HepG2 (cell line): Measurements from ENCODE around the gene CHST12. TPM values are rescaled to one million over a fixed set of nuclear protein-coding genes. Genes with fewer than 3 reads are reported as not detected.

Source experiments
- ATM ChIP-seq: fragments of 450-650 bp; IDR thresholded peaks from 2 replicates; pipeline ENCODE4 v1.7.1; 2017; ENCODE audit warnings: mild to moderate bottlenecking, borderline replicate concordance
- ETV6 ChIP-seq: sonication (generic); formaldehyde crosslinking; conservative IDR thresholded peaks from 2 replicates; pipeline ENCODE4 v1.4.0; 2020; ENCODE audit warnings: missing genetic modification reagents
- FOXC1 ChIP-seq: sonication (generic); formaldehyde crosslinking; IDR thresholded peaks from 2 replicates; pipeline ENCODE4 v1.8.0; 2022; ENCODE audit warnings: mild to moderate bottlenecking, missing genetic modification reagents, borderline replicate concordance
- GABPA ChIP-seq, 2 experiments: IDR thresholded peaks; 2 replicates each; pipeline ENCODE4 v1.6.1; 2011 to 2016; ENCODE audit warnings: low read depth in 2 of 2, low read length in 1 of 2, missing biosample characterization in 1 of 2, missing genetic modification characterization in 1 of 2
- NFKBIZ ChIP-seq: IDR thresholded peaks from 2 replicates; pipeline ENCODE4 v1.6.1; 2018; ENCODE audit warnings: missing genetic modification reagents, missing compliant biosample characterization
- PAF1 ChIP-seq: IDR thresholded peaks from 2 replicates; pipeline ENCODE4 v1.6.1; 2016; ENCODE audit warnings: missing genetic modification reagents, missing compliant biosample characterization
- RCOR2 ChIP-seq: IDR thresholded peaks from 2 replicates; pipeline ENCODE4 v1.6.1; 2016; ENCODE audit warnings: missing biosample characterization, missing genetic modification reagents
- RELA ChIP-seq: sonication (generic); formaldehyde crosslinking; IDR thresholded peaks from 2 replicates; pipeline ENCODE4 v1.4.0; 2020; ENCODE audit warnings: missing genetic modification reagents
- RNF219 ChIP-seq: sonication (generic); formaldehyde crosslinking; IDR thresholded peaks from 2 replicates; pipeline ENCODE4 v1.5.0; 2020; ENCODE audit warnings: mild to moderate bottlenecking, missing genetic modification reagents
- SAP130 ChIP-seq: IDR thresholded peaks from 2 replicates; pipeline ENCODE4 v1.6.1; 2016; ENCODE audit warnings: low read depth
- SOX13 ChIP-seq, 3 experiments: fragments of 450-650 bp in 1 of 3; sonication (generic) in 1 of 3; formaldehyde crosslinking in 1 of 3; IDR thresholded peaks in 2 of 3; conservative IDR thresholded peaks in 1 of 3; 2 replicates each; pipeline versions ENCODE4 v1.5.0 to v1.6.1; 2016 to 2020; ENCODE audit warnings: antibody characterized with exemption in 1 of 3, mild to moderate bottlenecking in 1 of 3, missing compliant biosample characterization in 1 of 3, missing genetic modification reagents in 1 of 3, moderate library complexity in 1 of 3
- SOX6 ChIP-seq, 2 experiments: fragments of 450-650 bp in 1 of 2; sonication (generic) in 1 of 2; formaldehyde crosslinking in 1 of 2; IDR thresholded peaks; 2 replicates each; pipeline versions ENCODE4 v1.4.0 to v1.6.1; 2017 to 2020; ENCODE audit warnings: antibody characterized with exemption in 1 of 2, mild to moderate bottlenecking in 1 of 2, missing genetic modification reagents in 1 of 2
- ZFY ChIP-seq: sonication (generic); formaldehyde crosslinking; IDR thresholded peaks from 2 replicates; pipeline ENCODE4 v1.4.0; 2020; ENCODE audit warnings: missing genetic modification reagents
- ZNF101 ChIP-seq: sonication (generic); formaldehyde crosslinking; IDR thresholded peaks from 2 replicates; pipeline ENCODE4 v1.4.0; 2020; ENCODE audit warnings: mild to moderate bottlenecking, low read depth, missing genetic modification reagents, borderline replicate concordance
- ZNF281 ChIP-seq: sonication (generic); formaldehyde crosslinking; IDR thresholded peaks from 2 replicates; pipeline ENCODE4 v1.4.0; 2020; ENCODE audit warnings: missing genetic modification reagents, borderline replicate concordance
- ZNF317 ChIP-seq: sonication (generic); formaldehyde crosslinking; IDR thresholded peaks from 2 replicates; pipeline ENCODE4 v1.5.0; 2020; ENCODE audit warnings: mild to moderate bottlenecking, missing genetic modification reagents
- ZNF687 ChIP-seq: sonication (generic); formaldehyde crosslinking; IDR thresholded peaks from 2 replicates; pipeline ENCODE4 v1.5.1; 2020; ENCODE audit warnings: mild to moderate bottlenecking, missing genetic modification reagents, moderate library complexity
- ZNF703 ChIP-seq: sonication (generic); formaldehyde crosslinking; IDR thresholded peaks from 2 replicates; pipeline ENCODE4 v1.5.1; 2020; ENCODE audit warnings: missing genetic modification reagents, mild to moderate bottlenecking, moderate library complexity, borderline replicate concordance
- ZNF777 ChIP-seq: sonication (generic); formaldehyde crosslinking; IDR thresholded peaks from 2 replicates; pipeline ENCODE4 v1.4.0; 2020; ENCODE audit warnings: missing genetic modification reagents
- ZSCAN30 ChIP-seq: sonication (generic); formaldehyde crosslinking; IDR thresholded peaks from 2 replicates; pipeline ENCODE4 v1.5.0; 2020; ENCODE audit warnings: mild to moderate bottlenecking, missing genetic modification reagents
- polyA plus RNA-seq, 8 experiments: library from polyadenylated mRNA; depleted of rRNA in 3 of 8; stranded (reverse) in 7 of 8; unstranded in 1 of 8; fragments of >200 nt; fragmentation: Illumina TruSeq in 4 of 8; extraction: Trizol in 4 of 8; gene quantifications; 2 replicates each; pipeline versions ENCODE4 v1.2.1 to v1.2.3, GENCODE V29; 2011 to 2016; ENCODE audit warnings: low read depth in 4 of 8, missing spikeins in 1 of 8, mixed read lengths in 1 of 8; ENCODE audit not compliant: insufficient read depth in 1 of 8
- total RNA-seq, 5 experiments: library from RNA; depleted of rRNA; stranded (reverse); fragments of >200 nt; fragmentation: Illumina TruSeq; extraction: Trizol; gene quantifications; 2 replicates each; pipeline ENCODE4 v1.2.3, GENCODE V29; 2016; ENCODE audit warnings: low read depth in 1 of 5

Gene CHST12
- total and polyA plus RNA-seq, 2 of the 13 experiments (the other 11 are each of a cell fraction or from before 2014, with no cell fraction given), result 6.4 to 15.8 TPM

- TF ChIP-seq RNF219 (no peak), SAP130 (CRISPR knock-in tag) (peak; percentile 34; the same call in 1 of the 2 replicates), SOX6 (IDR thresholded peaks at IDR 0.05) (no peak), SOX6 (CRISPR knock-in tag; IDR thresholded peaks at IDR 0.05) (peak; percentile 44; the same call in 1 of the 2 replicates), PAF1 (CRISPR knock-in tag) (no peak), RCOR2 (CRISPR knock-in tag) (no peak), GABPA (IDR thresholded peaks at IDR 0.05; ENCODE audit: low read depth, low read length) (no peak), GABPA (CRISPR knock-in tag; IDR thresholded peaks at IDR 0.05; ENCODE audit: low read depth) (no peak), SOX13 (IDR thresholded peaks at IDR 0.05) (no peak), SOX13 (CRISPR knock-in tag; conservative IDR thresholded peaks at IDR 0.05 in 1 of 2, IDR thresholded peaks at IDR 0.05 in 1 of 2) (peak in 1 of 2 experiments; percentile 24; a peak in 1 of 4 replicates), ZNF317 (CRISPR knock-in tag) (0 out of 2 replicates have a peak, but pooled peaks have one; percentile 2), FOXC1 (CRISPR knock-in tag) (no peak), ZNF703 (CRISPR knock-in tag) (no peak), ZNF281 (CRISPR knock-in tag) (0 out of 2 replicates have a peak, but pooled peaks have one; percentile 51), RELA (CRISPR knock-in tag) (no peak), NFKBIZ (no peak), ZNF101 (CRISPR knock-in tag) (no peak), ZSCAN30 (CRISPR knock-in tag) (no peak), ETV6 (CRISPR knock-in tag) (no peak), ZFY (CRISPR knock-in tag) (peak; percentile 40; the same call in 1 of the 2 replicates), ZNF777 (0 out of 2 replicates have a peak, but pooled peaks have one; percentile 5), ATM (no peak), ZNF687 (CRISPR knock-in tag) (peak; percentile 49)
Observed at GRCh38 chr7:2399848-2400587, 3.4 kb upstream of the CHST12 start (continued).
